ENCODE results near the gene BRSK2.
A peak's percentile ranks its signal among the peaks of the same experiment; 100 is the strongest.

Gene BRSK2

GRCh38 chr11:1371836-1372465, 17.8 kb upstream of the BRSK2 start:
- DNase-seq (ENCODE audit: low read depth) = no peak
- H3K4me3 ChIP-seq (ENCODE audit: low read length) = no peak overlapping the region
- TF ChIP-seq CTCF (conservative IDR thresholded peaks at IDR 0.05; ENCODE audit: low read length) = no peak

GRCh38 chr11:1372660-1373059, 17.1 kb upstream of the BRSK2 start:
- no peak for DNase-seq (ENCODE audit: low read depth)
- no peak overlapping the region for H3K4me3 ChIP-seq (ENCODE audit: low read length)
- no peak for TF ChIP-seq CTCF (conservative IDR thresholded peaks at IDR 0.05; ENCODE audit: low read length)

GRCh38 chr11:1373536-1374214, 16.1 kb upstream of the BRSK2 start:
- no peak overlapping the region for H3K4me3 ChIP-seq (ENCODE audit: low read length)
- TF ChIP-seq CTCF (conservative IDR thresholded peaks at IDR 0.05; ENCODE audit: low read length) = no peak
- DNase-seq (ENCODE audit: low read depth) = peak; percentile 22

- H3K4me3 ChIP-seq (ENCODE audit: low read length) = no peak overlapping the region
- no peak for DNase-seq (ENCODE audit: low read depth)
- TF ChIP-seq CTCF (conservative IDR thresholded peaks at IDR 0.05; ENCODE audit: low read length) = no peak
These were observed 14.4 kb upstream of the BRSK2 start for GRCh38 chr11:1375161-1375954.

GRCh38 chr11:1375955-1376258, 13.8 kb upstream of the BRSK2 start:
- DNase-seq (ENCODE audit: low read depth) = no peak
- TF ChIP-seq CTCF (conservative IDR thresholded peaks at IDR 0.05; ENCODE audit: low read length) = no peak
- H3K4me3 ChIP-seq (ENCODE audit: low read length) = no peak overlapping the region

GRCh38 chr11:1377231-1377780, 12.4 kb upstream of the BRSK2 start:
- H3K4me3 ChIP-seq (ENCODE audit: low read length) = no peak overlapping the region
- no peak for DNase-seq (ENCODE audit: low read depth)
- no peak for TF ChIP-seq CTCF (conservative IDR thresholded peaks at IDR 0.05; ENCODE audit: low read length)

Measured in AG10803 (cell line).